Measurements from ENCODE around the gene PEMT.

PEMT gene

DNA sequence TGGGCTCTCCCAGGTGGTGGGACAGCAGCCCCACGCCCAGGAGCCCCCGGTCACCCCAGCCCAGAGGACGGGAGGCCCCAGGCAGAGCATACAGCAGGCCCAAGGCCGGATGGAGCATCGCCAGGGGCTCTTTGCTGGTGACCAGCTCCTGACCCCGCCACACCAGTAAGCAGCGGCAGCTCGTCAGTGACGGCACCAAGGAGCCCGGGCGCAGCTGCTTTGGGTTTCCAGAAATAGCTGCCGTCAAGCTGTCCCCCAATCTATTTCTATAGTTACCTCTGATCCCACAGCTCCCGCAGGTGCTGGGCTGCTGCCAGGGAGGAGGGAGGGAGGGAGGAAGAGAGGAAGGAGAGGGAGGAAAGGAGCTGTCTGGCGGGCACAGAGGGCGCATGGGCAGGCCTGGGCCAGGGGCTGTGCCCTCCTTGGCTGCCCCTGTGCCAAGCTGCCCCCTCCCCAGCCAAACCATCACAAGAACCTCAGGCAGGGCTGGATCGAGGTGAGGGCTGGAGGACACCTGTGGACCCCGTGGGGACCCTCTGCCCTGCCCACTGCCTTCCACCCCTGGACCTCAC lies 84.5 kb downstream of the PEMT start:
- H3K79me2 ChIP-seq (ENCODE audit: low read length): no peaks in the 10 kb centered on the region
- no peaks in the 10 kb centered on the region for H3K4me1 ChIP-seq (ENCODE audit: low read length)
- H3K4me3 ChIP-seq (ENCODE audit: low read length): no peak overlapping the region
- H3K27me3 ChIP-seq (replicated peaks; ENCODE audit: insufficient read depth, low read length): no peaks in the 10 kb centered on the region
- DNase-seq: no peak
- no peak overlapping the region for H2AFZ ChIP-seq (ENCODE audit: low read length)
- no peak for TF ChIP-seq EZH2 (optimal IDR thresholded peaks at IDR 0.05; ENCODE audit: low read depth, low read length)
- no peak for TF ChIP-seq CTCF (IDR thresholded peaks at IDR 0.05; ENCODE audit: low read length)
- TF ChIP-seq EZH2phosphoT487 (IDR thresholded peaks at IDR 0.05; ENCODE audit: low read length): no peak
- no peaks in the 10 kb centered on the region for H3F3A ChIP-seq (ENCODE audit: insufficient read depth, low read length)
- H3K9me3 ChIP-seq (replicated peaks; ENCODE audit: insufficient read depth, low read length): no peaks in the 10 kb centered on the region
- H4K20me1 ChIP-seq (ENCODE audit: insufficient read depth, low read length): no peaks in the 10 kb centered on the region
- H3K4me2 ChIP-seq (ENCODE audit: low read depth, low read length): no peak overlapping the region
- no peak overlapping the region for H3K9ac ChIP-seq (ENCODE audit: low read length)
- H3K9me2 ChIP-seq (replicated peaks; ENCODE audit: insufficient read depth, low read length): no peaks in the 10 kb centered on the region
- no peaks in the 10 kb centered on the region for H3K36me3 ChIP-seq (replicated peaks; ENCODE audit: insufficient read depth, low read length)
- H3K27ac ChIP-seq (ENCODE audit: low read length): no peak overlapping the region

GRCh38 chr17:17506181-17506741 lies 85.2 kb downstream of the PEMT start:
- Histone ChIP-seq H3K9ac (ENCODE audit: low read length) (no peak overlapping the region), H4K20me1 (ENCODE audit: insufficient read depth, low read length) (no peaks in the 10 kb centered on the region), H3K4me3 (ENCODE audit: low read length) (no peak overlapping the region), H2AFZ (ENCODE audit: low read length) (no peak overlapping the region), H3K27me3 (replicated peaks; ENCODE audit: insufficient read depth, low read length) (no peaks in the 10 kb centered on the region), H3K9me2 (replicated peaks; ENCODE audit: insufficient read depth, low read length) (no peaks in the 10 kb centered on the region), H3K4me2 (ENCODE audit: low read depth, low read length) (no peak overlapping the region), H3K4me1 (ENCODE audit: low read length) (no peaks in the 10 kb centered on the region), H3K27ac (ENCODE audit: low read length) (no peak overlapping the region), H3K36me3 (replicated peaks; ENCODE audit: insufficient read depth, low read length) (no peaks in the 10 kb centered on the region), H3K79me2 (ENCODE audit: low read length) (no peaks in the 10 kb centered on the region), H3K9me3 (replicated peaks; ENCODE audit: insufficient read depth, low read length) (no peaks in the 10 kb centered on the region), H3F3A (ENCODE audit: insufficient read depth, low read length) (no peaks in the 10 kb centered on the region)
- DNase-seq: no peak
- TF ChIP-seq EZH2 (optimal IDR thresholded peaks at IDR 0.05; ENCODE audit: low read depth, low read length) (no peak), CTCF (IDR thresholded peaks at IDR 0.05; ENCODE audit: low read length) (no peak), EZH2phosphoT487 (IDR thresholded peaks at IDR 0.05; ENCODE audit: low read length) (no peak)

- no peak overlapping the region for H3K4me2 ChIP-seq (ENCODE audit: low read depth, low read length)
- no peaks in the 10 kb centered on the region for H4K20me1 ChIP-seq (ENCODE audit: insufficient read depth, low read length)
- no peak overlapping the region for H3K4me3 ChIP-seq (ENCODE audit: low read length)
- no peaks in the 10 kb centered on the region for H3K27me3 ChIP-seq (replicated peaks; ENCODE audit: insufficient read depth, low read length)
- H3K4me1 ChIP-seq (ENCODE audit: low read length): no peaks in the 10 kb centered on the region
- TF ChIP-seq EZH2 (optimal IDR thresholded peaks at IDR 0.05; ENCODE audit: low read depth, low read length) (no peak), CTCF (IDR thresholded peaks at IDR 0.05; ENCODE audit: low read length) (no peak), EZH2phosphoT487 (IDR thresholded peaks at IDR 0.05; ENCODE audit: low read length) (no peak)
- H3K9me3 ChIP-seq (replicated peaks; ENCODE audit: insufficient read depth, low read length): no peaks in the 10 kb centered on the region
- no peaks in the 10 kb centered on the region for H3K79me2 ChIP-seq (ENCODE audit: low read length)
- no peaks in the 10 kb centered on the region for H3K36me3 ChIP-seq (replicated peaks; ENCODE audit: insufficient read depth, low read length)
- no peak for DNase-seq
- H3F3A ChIP-seq (ENCODE audit: insufficient read depth, low read length): no peaks in the 10 kb centered on the region
- no peak overlapping the region for H3K9ac ChIP-seq (ENCODE audit: low read length)
- no peaks in the 10 kb centered on the region for H3K9me2 ChIP-seq (replicated peaks; ENCODE audit: insufficient read depth, low read length)
- no peak overlapping the region for H3K27ac ChIP-seq (ENCODE audit: low read length)
- no peak overlapping the region for H2AFZ ChIP-seq (ENCODE audit: low read length)
These were observed 85.8 kb downstream of the PEMT start for GRCh38 chr17:17505610-17506171.

Measured in MM.1S (cell line).